ENCODE data around the gene GALNT11. TPM values are rescaled to one million over a fixed set of nuclear protein-coding genes. Genes with fewer than 3 reads are reported as not detected.
A peak's percentile ranks its signal among the peaks of the same experiment; 100 is the strongest.

The GALNT11 gene
- polyA plus RNA-seq, 3 donors = 103 to 145 (median 125) TPM

GRCh38 chr7:152129682-152130081, 104.2 kb downstream of the GALNT11 start:
- no peak for DNase-seq (ENCODE audit: extremely low read depth in 1 of 11, low read depth in 9 of 11, low spot score in 4 of 11)

DNA sequence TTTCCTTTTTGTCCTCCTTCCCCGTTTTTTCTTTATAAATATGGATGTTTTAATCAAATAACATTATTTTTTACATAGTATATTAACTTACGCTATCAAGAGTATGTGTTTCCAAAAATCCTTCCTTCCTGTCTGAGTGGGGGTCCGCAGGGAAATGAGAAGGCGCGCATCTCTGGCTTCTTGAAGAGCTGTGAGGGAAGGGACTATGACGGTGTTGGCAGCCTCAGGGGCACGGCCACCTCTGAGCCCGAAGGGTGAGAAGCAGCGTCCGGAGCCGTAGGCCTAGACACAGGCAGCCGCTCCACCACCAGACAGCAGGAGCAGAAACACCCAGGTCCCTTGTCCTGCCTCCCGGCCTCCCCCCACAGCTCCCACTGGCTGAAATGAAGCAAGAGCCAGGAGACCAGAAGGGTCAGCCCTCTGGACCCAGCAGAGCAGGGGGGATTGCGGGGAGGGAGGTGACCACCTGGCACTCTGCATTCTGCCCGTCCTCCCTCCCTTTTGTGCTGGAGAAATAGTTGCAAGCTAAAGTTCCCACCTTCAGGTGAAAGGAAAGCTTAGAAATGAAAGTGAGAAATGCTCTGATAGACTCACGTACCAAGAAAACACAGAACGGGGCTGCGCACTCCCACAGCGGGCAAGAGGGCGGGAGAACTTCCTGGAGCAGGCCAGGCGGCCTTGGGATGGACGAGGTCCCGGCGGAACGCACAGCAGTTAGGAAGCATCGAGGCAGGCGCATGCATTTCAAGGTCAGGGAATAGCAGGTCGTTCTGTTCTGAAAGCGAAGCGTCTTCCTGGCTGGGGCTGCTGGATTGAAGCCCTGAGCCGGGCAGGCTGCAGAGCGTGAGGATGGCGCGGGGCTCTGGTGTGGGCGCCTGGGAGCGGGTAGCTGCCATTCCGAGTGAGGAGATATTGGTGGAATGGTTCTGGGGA, 105.5 kb downstream of the GALNT11 start:
- no peak for DNase-seq (ENCODE audit: extremely low read depth in 1 of 11, low read depth in 9 of 11, low spot score in 4 of 11)

GRCh38 chr7:152131981-152132494, 106.6 kb downstream of the GALNT11 start:
- DNase-seq (ENCODE audit: extremely low read depth in 1 of 11, low read depth in 9 of 11, low spot score in 4 of 11) = no peak

DNA sequence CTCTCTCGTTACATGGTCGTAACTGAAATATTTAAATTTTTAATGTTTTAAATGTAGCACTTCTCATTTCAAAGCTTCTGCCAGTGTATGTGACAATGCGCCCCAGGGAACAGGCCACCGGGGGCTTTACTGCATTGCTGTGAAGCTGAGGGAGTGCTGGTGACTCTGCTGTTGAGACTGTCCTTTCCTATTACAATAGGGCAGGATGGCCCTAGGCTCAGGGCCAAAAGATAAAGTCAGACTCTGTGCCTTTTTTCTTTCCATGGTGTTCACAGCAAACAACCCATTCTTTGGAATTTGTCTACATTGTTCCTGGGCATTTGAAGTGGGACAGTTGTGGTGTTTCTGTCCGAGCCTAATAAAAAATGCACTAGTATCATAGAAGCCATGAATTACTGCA, 107.3 kb downstream of the GALNT11 start:
- DNase-seq (ENCODE audit: extremely low read depth in 1 of 11, low read depth in 9 of 11, low spot score in 4 of 11) = no peak

GRCh38 chr7:152133804-152134203, 108.3 kb downstream of the GALNT11 start:
- DNase-seq (ENCODE audit: extremely low read depth in 1 of 11, low read depth in 9 of 11, low spot score in 4 of 11) = no peak

DNA sequence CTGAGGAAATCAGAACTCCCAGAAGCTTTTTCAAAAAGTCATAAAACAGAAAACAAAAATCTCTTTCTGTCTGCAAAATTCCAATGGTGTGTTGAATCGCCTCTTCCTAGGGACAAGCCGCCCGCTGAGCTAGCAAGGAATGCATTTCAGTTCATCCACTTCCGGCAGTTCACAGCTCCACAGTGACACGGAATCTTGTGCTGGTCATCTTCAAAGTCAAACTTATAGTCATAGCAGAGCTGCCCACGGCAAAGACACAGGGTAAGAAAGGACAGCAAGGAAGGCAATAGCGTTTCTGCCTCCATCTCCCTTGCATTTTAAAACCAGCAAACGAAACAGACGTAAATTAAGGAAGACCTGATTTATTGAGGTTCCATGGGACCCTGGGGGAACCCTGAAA, 111.2 kb downstream of the GALNT11 start:
- DNase-seq (ENCODE audit: extremely low read depth in 1 of 11, low read depth in 9 of 11, low spot score in 4 of 11) = peak in 6 of 11 donors; percentile 10 to 24 (median 17)

GRCh38 chr7:152137476-152138025, 112.1 kb downstream of the GALNT11 start:
- DNase-seq (ENCODE audit: extremely low read depth in 1 of 11, low read depth in 9 of 11, low spot score in 4 of 11) = no peak

- no peak for DNase-seq (ENCODE audit: extremely low read depth in 1 of 11, low read depth in 9 of 11, low spot score in 4 of 11)
These were observed 114.6 kb downstream of the GALNT11 start for GRCh38 chr7:152140067-152140466.

DNA sequence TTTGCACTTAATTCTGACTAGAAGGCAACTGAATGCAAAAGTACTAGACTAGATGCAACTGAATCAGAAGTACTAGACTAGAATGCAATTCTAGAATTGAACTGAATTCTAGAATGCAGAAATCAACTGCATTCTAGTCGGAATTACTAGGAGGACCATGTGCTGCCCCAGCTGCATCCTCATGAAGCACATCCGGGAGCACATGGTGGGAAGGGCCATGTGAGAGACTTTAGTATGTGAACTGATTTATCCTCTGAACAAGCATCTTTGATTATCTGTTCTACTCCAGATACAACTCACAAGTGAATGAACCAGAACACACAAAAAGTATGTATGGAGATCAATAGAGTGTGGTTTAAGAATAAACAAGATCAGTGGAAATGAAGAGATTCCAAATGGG, 115.1 kb downstream of the GALNT11 start:
- DNase-seq (ENCODE audit: extremely low read depth in 1 of 11, low read depth in 9 of 11, low spot score in 4 of 11) = no peak

DNA sequence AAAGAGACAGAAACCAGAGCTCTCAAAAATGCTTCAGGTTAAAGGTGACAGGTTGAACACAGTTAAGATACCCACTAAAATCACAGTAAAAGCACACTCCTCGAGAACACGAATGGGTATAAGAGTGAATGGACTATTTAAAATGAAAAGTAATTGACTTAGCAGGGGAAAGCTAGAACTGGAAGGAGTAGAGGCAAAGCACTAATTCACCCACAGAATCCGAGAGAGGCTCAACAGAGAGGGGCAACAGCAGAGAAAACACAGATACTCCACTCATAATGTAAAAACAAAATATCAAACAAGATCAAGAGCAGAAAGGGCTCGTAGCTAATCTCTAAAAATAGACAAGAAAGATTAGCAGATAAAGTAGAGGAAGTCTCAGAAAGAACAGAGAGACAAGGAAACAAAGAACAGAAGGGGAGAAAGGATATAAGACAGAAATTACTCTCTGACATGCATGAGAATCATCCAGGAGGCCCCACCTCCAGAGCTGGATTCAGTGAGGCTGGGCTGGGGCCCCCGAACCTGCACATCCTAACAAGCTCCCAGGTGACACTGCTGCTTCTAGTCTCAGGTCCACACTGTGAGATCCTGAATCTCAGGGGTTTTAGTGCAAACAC, 117.6 kb downstream of the GALNT11 start:
- DNase-seq (ENCODE audit: extremely low read depth in 1 of 11, low read depth in 9 of 11, low spot score in 4 of 11) = no peak

DNA sequence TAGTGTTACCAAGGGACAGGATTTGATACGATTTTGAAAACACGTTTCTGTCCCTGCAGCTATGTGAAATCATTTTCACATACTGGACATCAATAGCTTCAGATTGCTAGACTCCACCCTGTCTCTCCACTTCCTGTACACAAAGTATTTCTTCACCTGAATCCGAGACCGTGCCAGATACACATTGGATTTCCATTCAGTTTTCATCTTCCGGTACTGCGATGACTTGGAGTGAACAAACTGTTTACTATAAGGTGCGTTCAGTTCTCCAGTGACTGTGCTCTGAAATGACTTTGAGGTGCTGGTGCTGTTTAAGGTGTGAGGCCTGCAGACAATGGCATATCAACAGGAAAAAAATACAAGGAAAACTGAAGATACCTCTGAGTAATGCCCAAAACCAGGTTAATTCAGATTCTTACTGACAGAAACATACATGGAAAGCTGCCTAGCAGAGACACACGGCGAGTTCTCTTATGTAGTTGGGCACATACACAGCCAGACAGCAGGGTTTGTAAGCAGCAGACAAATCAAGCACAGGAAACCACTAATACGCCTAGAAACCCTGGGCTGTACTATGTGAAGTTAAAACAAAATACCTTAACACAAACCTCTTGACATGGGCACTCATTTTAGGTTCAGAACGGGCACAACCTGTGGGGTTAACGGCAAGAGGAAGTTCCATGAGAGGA, 119.2 kb downstream of the GALNT11 start:
- DNase-seq (ENCODE audit: extremely low read depth in 1 of 11, low read depth in 9 of 11, low spot score in 4 of 11) = no peak

GRCh38 chr7:152145853-152146466, 120.5 kb downstream of the GALNT11 start:
- DNase-seq (ENCODE audit: extremely low read depth in 1 of 11, low read depth in 9 of 11, low spot score in 4 of 11) = peak in 7 of 11 donors; percentile 8 to 24 (median 22)

DNA sequence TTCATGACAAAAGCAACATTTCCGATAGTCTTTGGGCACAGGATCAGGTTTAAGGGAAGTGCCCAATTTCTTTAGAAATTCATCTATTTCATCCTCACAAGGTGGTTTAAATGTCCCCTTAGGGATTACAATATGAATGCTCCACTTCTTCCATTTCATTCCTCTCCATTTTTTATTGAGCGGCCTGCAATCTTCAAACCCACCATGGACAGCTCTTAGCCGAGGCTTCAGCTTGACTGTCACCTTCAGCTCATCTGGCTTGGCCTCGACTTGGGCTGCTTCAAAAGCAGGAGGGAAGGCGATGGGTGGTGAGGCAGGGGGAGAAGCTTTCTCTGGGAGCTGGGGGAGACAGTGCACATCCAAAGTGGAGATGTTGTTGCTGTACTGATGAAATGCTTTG, 123.2 kb downstream of the GALNT11 start:
- DNase-seq (ENCODE audit: extremely low read depth in 1 of 11, low read depth in 9 of 11, low spot score in 4 of 11) = no peak

- no peak for DNase-seq (ENCODE audit: extremely low read depth in 1 of 11, low read depth in 9 of 11, low spot score in 4 of 11)
These were observed 123.9 kb downstream of the GALNT11 start for GRCh38 chr7:152149363-152149762.

DNA sequence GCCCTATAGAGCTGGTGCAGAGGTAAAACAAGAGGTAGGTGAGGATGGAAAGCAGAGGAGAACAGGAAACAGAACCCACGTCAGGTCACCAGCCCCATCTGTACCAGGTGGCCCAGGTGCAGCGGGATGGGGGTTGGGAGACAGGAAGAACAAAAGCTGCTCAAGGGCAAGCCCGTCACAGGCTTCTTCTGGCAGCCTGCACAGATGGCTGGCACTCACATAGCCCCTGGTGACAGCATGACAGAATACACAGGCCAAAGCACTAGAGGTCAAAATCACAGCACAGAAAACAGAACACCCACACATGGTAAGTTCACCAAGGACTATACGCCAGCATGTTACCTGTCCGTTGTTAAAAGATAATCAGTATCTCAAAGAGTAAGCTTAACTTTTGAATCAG, 126.8 kb downstream of the GALNT11 start:
- DNase-seq (ENCODE audit: extremely low read depth in 1 of 11, low read depth in 9 of 11, low spot score in 4 of 11) = no peak

- no peak for DNase-seq (ENCODE audit: extremely low read depth in 1 of 11, low read depth in 9 of 11, low spot score in 4 of 11)
These were observed 133.5 kb downstream of the GALNT11 start for GRCh38 chr7:152158801-152159587.

DNA sequence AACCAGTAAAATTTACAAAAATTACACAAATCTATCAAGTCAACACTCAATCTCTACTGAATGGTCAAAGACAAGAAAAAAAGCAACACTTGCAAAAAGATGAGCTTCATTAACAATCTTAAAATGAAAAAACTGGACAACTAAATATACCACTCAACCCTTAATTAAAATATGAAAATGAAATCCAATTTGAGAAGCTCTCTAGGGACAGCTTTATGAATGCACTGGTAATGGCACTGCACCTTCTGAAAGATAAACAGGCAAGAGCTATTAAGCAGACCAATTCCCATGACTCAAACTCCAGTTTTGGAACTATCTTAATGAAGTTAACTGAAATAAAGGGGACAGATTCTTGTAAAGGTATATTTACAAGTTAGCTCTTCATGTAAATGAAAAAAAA, 135.7 kb downstream of the GALNT11 start:
- DNase-seq (ENCODE audit: extremely low read depth in 1 of 11, low read depth in 9 of 11, low spot score in 4 of 11) = no peak

GRCh38 chr7:152162287-152162686, 136.8 kb downstream of the GALNT11 start:
- no peak for DNase-seq (ENCODE audit: extremely low read depth in 1 of 11, low read depth in 9 of 11, low spot score in 4 of 11)
